ENCODE measurements around the gene VASN.

Gene VASN

DNA sequence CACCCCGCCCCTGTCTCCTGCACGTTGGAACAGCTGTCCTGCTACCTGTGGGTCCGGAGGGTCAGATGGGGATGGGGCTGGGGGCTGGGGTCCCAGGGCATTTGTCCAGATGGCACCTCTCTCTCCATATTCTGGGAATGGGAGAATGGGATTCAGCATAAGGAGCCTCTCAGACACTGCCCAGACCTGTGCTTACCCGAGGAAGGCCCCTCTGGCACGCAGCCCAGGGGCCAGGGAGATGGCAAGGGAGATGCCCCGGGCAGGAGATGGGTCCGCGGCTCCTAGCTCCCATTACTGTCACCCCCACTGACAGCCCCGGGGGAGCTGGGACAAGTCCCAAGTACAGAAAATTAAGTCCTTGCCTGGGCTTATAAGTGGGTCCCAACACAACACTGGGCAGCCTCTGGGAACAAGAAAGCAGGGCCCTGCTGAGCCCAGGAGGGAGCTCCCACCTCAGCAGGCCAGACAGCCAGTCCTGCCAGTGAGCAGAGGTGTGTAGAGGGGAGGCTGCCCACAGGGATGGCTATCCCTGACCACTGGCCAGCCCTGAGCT is 1.8 kb downstream of the VASN start:
- no peak for DNase-seq

GRCh38 chr16:4373909-4374742 is 2.5 kb downstream of the VASN start:
- DNase-seq, result no peak

DNA sequence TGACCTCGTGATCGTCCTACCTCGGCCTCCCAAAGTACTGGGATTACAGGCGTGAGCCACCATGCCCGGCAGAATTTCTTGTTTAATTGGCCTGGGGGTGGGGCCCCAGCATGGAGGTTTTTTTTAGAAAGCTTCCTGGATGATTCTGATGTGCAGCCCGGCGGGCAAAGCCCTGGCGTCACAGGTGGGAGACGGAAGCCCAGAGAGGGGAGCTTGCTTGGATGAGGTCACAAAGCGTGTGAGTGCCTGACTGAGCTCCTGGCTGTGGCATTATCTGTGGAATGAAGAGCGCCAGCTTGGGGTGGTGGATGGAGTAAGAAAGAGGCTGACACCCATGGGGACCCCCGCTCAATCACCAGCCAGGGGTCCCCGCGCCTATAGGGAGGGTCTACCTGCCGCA is 4.1 kb downstream of the VASN start:
- DNase-seq, result no peak

- no peak for DNase-seq
Measured at GRCh38 chr16:4376126-4376892, 4.7 kb downstream of the VASN start.

GRCh38 chr16:4376893-4377572 is 5.4 kb downstream of the VASN start:
- DNase-seq, result no peak

DNA sequence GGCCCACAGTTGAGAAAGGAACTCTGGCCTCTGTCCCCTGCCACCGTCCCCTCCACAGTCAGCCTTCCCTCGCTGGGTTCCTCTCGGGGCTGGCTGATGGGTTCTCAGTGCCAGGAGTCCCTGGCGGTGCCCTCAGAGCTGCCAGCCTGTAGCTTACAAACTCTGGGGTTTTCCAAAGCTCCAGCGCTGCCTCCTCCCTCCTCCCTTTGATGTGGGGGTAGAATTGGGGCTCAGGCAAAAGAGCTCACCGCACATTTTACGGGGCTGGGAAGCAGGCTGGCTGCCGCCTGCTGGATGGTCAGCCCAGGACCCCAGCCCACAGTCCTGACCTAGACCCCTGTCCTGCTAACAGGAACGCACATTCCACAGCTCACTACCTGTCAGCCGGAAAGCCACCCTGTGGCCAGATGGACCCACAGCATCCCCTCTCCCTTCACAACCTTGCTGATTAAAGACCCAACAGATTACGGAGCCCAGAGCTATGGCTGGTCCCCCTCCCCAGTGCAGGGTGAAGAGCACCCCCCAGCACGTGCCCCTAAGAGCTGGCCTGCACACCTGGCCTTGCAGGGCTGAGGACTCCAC is 6.0 kb downstream of the VASN start:
- no peak for DNase-seq

DNA sequence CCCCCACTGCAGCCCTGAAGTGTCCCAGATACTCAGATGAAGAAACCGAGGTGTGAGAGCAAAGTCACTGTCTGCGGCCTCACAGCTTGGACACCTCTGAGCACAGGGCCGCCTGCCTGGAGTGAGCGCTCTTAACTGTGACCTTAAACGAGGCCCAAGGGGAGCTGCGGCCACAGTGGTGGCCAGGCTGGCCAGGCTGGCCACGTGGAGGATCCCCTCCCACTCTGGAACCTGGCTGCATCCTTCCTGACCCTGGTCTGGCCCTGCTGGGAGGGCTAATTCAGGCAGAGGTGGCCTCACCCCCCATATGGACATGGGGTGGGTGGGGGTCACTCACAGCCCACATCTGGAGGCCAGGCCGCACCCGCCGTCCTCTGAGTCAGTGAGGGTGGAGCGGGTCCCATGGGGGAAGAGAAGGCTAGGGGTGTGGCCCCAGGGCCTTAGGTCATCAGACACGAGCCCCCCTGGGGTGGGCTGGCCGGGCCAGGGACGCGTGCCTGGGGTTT is 6.6 kb downstream of the VASN start:
- no peak for DNase-seq

DNA sequence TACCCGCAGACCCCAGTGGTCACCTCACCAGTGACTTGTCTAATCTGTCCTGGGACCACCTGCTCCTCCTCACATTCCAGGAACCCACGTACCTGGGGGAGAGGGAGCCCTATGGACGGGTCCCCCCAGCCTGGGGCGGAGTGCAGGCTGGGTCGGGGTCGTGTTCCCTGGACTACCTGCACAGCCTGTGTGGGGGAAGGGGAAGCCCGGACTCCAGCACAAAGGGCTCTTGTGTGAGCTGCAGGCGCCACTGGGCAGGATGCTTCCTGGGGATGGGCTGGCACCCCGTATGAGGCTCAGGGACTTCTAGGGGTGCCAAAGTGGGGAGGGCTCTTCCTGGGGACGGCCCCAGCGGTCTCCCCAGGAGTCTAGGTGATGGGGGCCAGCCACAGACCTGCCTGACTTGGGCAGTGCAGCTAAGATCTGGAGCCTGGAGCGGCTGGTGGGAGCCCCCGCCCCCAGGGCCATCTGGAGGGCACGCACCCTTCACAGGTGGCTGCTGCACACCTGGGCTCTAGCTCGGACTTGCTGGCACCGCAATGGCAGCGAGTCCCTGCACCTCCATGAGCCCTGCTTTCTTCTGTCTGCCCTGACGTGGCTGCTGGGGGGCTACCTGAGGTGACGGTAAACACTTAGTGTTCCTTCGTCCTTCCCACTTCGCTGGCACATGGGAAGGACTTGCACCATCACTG is 7.5 kb downstream of the VASN start:
- no peak for DNase-seq

DNA sequence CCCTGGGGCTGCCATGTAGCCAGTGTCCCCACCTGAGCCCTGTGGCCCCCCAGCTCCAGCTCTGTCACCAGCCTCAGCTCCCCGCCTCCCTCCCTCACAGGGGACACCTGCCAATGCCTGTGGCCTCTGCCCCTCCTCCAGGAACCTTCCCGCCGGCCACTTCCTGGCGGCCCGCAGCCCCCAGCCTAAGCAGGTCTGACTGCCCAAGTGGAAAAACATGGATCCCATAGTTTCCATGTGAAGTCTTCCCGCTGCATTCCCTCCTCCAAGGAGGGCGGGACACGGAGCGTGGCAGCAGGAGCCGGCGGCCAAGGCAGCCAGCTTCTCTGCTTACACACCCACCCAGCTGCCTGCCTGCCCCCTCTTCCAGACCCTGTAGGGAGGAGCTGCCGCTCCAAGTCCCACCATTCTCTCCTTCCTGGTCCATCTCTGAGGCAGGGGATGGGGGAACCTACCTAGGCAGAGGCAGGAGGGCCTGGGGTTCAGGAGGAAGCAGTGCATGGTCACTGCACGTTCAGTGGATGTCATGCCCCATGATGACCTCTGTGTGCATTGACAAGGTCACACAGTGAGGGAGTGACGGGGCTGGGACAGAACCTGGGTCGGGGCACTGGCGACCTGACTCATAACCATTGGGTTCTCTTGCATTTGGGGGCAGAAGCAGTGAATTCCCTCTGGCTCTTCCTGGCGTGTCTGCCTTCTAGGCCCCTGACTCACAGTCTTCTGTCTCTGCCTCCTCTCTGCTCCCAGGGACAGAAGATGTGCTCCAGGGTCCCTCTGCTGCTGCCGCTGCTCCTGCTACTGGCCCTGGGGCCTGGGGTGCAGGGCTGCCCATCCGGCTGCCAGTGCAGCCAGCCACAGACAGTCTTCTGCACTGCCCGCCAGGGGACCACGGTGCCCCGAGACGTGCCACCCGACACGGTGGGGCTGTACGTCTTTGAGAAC is 8.7 kb downstream of the VASN start:
- no peak for DNase-seq

- no peak for DNase-seq
Measured at GRCh38 chr16:4381072-4381934, 9.7 kb downstream of the VASN start.

DNA sequence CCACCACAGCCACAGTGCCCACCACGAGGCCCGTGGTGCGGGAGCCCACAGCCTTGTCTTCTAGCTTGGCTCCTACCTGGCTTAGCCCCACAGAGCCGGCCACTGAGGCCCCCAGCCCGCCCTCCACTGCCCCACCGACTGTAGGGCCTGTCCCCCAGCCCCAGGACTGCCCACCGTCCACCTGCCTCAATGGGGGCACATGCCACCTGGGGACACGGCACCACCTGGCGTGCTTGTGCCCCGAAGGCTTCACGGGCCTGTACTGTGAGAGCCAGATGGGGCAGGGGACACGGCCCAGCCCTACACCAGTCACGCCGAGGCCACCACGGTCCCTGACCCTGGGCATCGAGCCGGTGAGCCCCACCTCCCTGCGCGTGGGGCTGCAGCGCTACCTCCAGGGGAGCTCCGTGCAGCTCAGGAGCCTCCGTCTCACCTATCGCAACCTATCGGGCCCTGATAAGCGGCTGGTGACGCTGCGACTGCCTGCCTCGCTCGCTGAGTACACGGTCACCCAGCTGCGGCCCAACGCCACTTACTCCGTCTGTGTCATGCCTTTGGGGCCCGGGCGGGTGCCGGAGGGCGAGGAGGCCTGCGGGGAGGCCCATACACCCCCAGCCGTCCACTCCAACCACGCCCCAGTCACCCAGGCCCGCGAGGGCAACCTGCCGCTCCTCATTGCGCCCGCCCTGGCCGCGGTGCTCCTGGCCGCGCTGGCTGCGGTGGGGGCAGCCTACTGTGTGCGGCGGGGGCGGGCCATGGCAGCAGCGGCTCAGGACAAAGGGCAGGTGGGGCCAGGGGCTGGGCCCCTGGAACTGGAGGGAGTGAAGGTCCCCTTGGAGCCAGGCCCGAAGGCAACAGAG is 10.5 kb downstream of the VASN start:
- DNase-seq, result no peak

- no peak for DNase-seq
Measured at GRCh38 chr16:4382795-4383357, 11.2 kb downstream of the VASN start.

DNA sequence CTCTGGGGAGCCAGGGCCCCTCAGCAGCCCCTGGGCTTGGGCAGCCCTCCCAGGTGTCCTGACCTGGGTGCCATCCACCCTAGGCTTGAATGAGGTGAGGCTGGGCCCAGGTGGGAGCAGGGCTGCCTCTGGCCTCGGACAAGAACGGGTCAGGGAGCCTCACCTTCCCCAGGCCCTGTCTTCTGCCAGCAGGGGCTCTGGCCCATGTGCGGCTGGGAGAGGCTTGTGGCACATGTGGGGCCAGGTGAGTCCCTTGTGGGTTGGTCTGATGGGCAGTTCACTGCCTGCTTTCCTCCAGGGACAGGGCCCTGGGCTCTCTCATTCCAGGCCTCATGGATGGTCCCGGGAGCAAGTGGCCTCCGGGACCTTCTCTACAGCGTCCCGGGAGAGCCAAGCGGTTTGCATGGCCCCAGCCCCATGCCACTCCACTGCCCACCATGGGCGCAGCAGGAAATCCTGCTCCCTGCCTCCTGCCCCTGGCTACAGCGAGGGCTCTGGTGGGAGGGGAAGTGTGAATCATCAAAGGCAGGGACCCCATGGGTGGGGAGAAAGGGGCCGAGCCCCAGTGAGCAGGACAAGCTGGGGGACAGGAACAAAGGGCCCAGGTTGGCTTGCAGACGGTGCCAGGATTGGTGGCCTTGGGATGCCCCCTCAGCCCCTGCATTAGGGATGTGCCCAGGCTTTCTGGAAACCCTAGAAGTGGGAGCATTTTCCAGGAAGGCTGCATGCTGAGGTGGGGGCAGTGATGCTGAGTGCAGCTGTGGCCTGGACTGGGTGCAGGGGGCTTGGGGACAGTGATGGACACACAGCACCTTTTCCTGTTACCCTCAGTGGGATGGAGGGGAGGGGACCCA is 12.2 kb downstream of the VASN start:
- DNase-seq, result no peak

GRCh38 chr16:4384509-4384942 is 12.9 kb downstream of the VASN start:
- DNase-seq, result no peak

DNA sequence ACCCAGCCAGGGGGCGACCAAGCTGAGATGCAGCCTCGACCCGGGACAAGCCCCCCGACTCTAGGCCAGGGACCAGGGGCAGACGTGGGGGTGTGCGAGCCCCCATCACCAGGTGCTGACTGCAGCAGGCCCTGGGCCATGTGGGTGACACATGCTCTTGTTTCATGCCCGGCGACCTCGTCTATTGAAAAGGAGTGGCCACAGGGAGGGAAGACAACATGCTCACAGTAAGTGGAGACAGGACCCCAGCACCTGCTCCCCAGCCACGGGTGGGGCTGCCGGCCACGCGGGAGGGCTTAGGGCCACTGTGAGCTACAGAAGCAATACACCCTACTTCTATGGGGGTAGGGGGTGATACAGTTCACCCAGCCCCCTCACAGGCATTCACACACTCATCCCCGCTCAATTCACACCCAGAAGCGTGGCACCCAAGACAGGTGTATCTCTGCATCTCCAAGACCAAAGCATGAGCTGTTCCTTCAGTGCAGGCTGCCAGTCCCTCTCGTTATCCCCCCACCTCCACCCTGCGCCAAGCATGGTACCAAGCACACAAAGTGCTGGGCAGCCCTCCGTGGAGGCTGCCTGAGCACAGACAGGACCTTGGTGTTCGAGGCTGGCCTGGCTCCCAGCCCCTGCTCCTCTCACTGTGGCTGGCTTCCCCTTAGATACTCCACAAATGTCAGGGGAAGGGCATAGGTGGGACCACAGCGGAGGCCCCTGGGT is 13.6 kb downstream of the VASN start:
- DNase-seq, result no peak

GRCh38 chr16:4385789-4386450 is 14.3 kb downstream of the VASN start:
- no peak for DNase-seq
